Activated CD4-positive, alpha-beta T cell treated with anti-CD3 and anti-CD28 coated beads for 24 hours (primary cell): ENCODE data around the gene JAK1.
"Not testable (repeated sequence)": the region's sequence is repeated elsewhere in the genome, so short reads cannot be mapped to it uniquely, and the experiment has no call there.

Experiments used
- DNase-seq, 2 donors: peaks; one replicate each; pipeline ENCODE4 v3.0.0-alpha.2; 2020; ENCODE audit warnings: low read depth in 2 of 2

JAK1 gene

DNA sequence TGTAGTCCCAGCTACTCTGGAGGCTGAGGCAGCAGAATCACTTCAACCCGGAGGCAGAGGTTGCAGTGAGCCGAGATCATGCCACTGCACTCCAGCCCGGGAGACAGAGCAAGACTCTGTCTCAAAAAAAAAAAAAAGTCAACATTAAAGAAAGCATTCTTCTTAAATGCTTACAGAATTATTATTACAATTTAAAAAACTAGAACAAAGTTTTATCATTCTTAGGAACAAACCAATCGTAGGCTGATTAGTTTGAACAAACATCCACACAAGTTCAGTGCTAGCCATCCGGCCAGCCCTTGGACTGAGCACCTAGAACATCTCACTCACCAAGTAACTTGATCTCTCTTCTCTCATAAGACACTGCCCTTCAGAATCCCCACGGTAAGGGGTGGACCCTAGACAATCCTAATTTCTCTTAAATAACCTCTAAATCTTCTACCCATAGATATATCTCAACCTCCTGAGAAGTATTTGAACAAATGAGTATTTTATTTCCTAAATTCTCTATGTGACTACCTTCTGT is 16.0 kb downstream of the JAK1 start:
- no peak for DNase-seq

GRCh38 chr1:64948905-64949833 is 17.2 kb downstream of the JAK1 start:
- peak in 1 of 2 donors; percentile 44 for DNase-seq

DNA sequence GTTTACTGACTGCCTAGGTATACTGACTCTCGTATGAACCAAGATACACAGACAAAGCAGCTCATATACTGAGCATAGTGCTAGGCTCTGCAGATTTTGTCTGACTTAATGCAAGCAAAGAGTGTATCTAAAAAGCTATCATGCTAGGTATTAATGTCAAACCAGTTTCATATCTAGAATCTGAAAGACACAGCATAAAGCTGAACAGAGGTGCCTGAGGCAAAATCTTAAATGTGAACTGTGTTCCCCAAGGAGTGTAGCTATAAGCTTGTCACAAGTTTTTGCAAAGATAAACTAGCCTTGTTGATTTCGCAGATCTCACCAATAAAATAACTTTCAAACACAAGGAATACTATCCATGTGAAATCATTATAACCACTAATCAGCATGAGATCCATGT is 18.1 kb downstream of the JAK1 start:
- no peak for DNase-seq

DNA sequence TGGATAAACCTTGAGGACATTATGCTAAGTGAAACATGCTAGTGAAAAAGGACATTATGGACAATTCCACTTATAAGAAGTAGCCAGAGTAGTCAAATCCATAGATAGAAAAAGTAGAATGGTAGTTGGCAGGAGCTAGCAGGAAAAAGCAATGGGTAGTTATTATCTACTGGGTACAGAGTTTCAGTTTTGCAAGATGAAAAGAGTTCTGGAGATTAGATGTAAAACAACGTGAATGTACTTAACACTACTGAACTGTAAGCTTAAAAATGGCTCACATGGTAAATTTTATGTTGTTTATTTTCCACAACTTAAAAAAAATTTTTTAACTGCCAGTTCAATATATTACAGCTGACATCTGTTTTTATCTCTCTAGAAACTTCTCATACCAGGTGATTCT is 19.4 kb downstream of the JAK1 start:
- no peak for DNase-seq

DNA sequence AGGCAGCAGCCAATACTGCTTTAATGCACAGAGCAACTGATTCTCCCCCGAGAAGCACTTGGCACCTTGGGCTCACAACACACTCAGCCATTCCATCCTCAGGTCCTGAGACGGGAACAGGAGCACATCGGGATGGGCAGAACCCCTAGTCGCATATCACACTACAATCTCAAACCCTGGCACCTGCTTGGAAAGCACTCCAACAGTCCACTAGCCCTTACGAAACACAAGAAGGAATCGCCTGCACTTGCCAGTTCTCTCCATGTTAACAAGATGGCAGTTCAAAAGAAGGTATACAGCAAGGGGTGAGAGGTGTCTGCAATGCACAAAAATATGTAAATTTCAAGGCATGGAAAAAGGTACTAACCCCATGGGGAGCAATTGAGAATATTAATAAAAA is 21.4 kb downstream of the JAK1 start:
- DNase-seq: no peak

DNA sequence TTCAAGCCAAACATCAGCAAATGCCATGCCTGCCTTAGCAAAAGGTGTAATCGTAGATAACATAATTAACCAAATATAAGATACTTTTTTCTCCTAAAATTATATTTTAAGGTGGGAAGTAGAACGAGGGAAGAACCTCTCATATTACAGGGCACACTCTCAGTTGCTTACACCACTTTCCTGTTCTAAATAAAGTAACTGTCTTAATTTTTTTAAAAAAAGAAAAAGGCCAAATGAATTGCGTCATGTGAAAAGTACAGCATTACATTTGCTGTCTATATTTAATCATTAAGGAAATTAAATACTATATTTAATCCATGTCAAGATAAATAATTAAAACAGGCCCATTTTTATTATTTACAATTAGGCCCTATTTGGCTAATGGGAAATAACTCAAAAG is 23.7 kb downstream of the JAK1 start:
- no peak for DNase-seq

DNA sequence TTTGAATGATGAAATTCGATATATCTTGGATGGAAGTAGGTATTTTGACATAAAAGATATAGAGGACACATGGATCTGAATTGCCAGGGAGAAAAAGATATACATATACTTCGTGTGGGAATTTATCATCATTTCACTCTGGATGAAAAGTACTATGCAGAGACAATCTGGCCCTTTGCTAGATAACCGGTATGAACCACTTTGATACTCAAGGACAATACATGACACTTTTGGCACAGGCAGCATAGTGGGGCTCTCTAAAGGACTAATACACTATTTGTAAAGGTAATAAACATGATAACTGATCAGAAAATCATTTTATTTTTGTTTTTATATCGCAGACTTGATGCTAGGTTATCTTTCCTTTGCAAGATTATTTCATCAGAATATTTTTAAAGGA is 24.2 kb downstream of the JAK1 start:
- DNase-seq: no peak

- DNase-seq: no peak
These were observed 24.8 kb downstream of the JAK1 start for GRCh38 chr1:64941461-64942117.

DNA sequence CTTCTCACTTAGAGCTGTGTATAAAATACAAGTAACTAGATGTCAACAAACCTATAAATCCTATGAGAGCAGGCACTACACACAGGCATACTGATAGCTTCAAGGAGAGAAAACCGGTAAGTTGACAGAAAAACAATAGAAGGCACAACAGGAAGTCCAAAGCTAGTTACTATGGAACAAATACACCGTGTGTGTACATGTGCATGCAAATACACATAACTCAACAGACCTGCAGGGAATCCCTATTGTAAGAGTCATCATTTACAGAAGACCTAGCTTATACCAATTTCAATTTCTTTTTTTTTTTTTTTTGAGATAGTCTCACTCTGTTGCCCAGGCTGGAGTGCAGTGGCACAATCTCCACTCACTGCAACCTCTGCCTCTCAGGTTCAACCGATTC is 26.3 kb downstream of the JAK1 start:
- no peak for DNase-seq

DNA sequence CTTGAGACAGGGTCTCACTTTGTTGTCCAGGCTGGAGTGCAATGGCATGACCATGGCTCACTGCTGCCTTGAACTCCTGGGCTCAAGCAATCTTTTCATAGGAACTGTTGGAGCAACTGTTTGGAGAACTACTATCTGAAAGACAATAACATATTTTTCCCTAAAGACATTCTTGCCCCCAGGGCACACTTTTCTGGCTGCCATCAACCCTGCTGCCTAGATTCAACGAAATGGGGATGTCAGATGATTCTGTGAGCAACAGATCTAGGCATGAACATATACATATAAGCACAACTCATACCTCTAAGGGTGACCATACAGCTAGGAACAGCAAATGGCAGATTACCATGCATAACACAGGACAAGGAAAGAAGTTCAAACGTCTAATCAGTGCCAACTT is 27.4 kb downstream of the JAK1 start:
- DNase-seq: no peak

DNA sequence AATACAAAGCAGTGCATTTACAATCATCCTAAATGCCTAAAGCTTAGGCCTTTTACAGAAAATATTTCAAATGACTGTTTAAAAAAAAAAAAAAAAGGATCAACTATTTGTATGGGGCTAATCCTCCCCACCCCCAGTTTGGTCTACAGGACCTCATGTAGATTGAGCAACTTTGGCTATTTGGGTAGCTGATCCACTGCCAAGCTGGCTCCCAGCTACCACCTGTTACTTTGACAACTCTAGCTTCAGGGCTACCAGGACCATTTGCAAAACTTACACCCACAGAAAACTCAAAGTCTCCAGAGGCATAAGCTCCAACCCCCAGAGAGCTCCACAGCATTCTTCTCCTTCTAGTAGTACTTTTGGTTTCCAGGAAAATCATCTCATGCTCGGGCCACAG is 29.4 kb downstream of the JAK1 start:
- no peak for DNase-seq

- no peak for DNase-seq
These were observed 30.7 kb downstream of the JAK1 start for GRCh38 chr1:64935551-64936155.

DNA sequence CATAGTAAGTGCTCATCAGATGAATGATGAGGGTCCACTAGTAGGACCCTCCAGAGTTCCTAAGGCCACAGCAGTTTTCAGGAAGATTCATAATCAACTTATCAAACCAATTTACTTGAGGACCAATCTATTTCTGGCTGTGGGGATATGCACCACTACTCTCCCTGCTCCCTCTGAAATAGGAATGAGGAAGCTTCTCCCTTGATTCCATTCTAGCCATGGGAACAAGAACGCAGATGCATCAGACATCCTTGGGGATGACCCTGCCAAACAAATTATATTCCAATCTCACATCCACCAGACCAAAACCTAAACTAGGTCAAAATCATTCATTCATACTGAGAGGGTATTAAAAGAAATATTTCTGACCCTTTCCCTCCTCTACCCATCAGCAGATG is 31.5 kb downstream of the JAK1 start:
- DNase-seq: no peak

- DNase-seq: no peak
These were observed 32.1 kb downstream of the JAK1 start for GRCh38 chr1:64934115-64934877.

DNA sequence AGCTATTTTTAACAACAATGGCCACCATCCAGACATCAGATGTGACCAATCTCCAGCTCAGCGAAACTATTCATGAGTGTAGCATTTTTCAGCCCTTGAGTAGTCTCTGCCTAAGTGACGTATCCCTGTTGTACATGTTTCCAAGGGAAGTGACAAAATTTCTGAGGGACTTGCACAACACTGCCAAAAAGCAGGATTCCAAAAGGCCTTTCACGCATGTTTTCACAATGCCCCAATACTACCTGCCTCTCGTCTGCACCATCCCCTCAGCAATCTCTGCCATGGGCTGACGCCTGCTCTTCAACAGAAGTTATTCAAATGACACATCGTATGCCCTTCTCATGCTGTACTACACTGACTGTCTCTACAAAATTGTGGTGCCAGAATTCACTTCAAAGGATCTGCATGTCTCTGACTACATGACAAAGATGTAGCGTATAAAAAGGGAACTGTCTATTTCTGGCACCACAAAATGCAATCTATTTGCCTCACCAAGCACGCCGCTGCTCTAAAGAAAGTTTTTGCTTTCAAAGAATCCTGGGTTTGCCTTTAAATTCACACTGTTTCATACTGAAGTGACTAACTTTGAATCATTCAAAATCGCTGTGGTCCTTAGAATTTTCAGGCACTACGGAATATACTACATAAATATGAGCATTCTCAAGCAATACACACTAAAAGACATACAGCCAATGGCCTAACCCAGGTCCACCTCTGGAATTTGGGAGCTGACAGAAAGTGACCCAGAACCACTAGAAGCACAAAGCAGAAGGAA is 32.9 kb downstream of the JAK1 start:
- DNase-seq: no peak

- DNase-seq: no peak
These were observed 33.4 kb downstream of the JAK1 start for GRCh38 chr1:64932962-64933295.

DNA sequence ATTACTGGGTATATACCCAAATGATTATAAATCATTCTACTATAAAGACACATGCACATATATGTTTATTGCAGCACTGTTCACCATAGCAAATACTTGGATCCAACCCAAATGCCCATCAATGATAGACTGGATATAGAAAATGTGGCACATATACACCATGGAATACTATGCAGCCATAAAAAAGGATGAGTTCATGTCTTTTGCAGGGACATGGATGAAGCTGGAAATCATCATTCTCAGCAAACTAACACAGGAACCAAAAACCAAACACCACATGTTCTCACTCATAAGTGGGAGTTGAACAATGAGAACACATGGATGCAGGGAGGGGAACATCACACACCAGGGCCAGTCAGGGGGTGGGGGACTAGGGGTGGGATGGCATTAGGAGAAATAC is 35.7 kb downstream of the JAK1 start:
- not testable (repeated sequence) for DNase-seq

DNA sequence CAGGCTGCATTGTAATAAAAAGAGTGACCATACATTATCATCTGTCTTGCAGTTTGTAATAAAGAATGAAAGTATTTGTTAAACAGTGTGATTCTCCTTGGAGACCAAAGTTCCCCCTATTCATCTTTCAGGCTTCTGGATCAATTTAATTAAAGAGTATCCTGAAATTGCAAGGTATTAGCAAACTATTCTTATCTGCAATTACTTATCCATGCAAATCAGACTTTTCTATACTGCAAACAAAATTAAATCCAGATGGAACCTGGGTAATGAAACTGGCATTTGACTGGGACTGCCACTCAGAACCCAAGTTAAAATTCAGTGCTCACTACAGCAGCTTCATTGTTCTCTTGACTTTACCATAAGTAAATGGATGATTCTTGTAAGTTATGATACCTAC is 37.1 kb downstream of the JAK1 start:
- no peak for DNase-seq

DNA sequence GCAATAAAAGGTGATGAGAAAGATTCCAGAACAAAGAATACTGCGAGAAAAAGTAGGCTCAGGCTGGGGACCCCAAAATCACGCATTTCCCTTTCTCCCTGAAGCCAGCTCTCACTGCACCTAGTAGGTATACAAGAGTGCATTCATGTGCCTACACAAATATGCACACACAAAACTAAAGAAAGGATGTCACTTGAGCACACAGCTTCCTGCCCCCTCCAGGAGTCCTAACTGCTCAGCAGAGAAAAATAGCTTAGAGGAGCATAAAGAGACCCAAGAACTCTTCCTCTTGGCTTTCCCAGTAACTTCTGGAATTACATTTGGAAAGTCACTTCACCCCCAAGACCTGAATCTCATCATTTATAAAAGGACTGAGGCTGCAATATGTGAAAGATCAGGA is 38.0 kb downstream of the JAK1 start:
- DNase-seq: no peak

DNA sequence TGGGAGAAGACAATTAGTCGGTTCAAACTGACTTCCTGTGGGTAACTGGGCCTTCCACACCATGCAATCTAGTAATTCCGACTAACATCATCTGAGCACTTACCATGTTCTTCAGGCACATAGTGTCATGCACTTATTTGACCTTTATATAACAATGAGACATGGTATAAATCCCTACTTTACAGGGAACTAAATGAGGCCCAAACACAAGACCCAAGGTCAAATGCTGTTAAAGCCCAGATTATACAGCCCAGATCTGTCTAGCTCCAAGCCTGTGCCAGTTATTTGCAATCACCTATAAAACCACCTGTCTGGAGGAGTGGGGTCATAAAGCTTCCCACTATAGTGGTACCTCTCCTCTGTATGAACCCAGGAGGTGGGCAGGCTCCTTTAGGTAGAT is 40.8 kb downstream of the JAK1 start:
- DNase-seq: no peak

DNA sequence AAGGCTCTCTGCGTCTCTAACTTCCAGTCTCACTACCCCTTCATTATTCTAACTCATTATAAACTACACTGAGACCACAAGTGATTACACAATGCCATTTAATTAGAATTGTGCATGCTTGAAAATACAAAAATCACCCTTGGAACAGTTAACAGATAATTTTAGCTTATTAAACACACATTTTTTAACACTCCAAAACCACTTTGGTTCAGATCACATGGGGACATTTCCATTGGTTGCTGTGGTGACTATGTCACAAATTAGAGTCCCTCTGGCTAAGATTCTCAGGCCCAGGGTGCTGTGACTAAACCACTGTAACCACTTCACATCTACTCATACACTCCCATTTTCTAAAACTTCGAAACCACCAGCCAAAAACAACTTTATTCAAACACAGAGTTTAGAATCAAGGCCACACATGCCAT is 43.0 kb downstream of the JAK1 start:
- DNase-seq: no peak
